ENCODE measurements around the gene PDZD7.
A peak's percentile ranks its signal among the peaks of the same experiment; 100 is the strongest.

The PDZD7 gene

DNA sequence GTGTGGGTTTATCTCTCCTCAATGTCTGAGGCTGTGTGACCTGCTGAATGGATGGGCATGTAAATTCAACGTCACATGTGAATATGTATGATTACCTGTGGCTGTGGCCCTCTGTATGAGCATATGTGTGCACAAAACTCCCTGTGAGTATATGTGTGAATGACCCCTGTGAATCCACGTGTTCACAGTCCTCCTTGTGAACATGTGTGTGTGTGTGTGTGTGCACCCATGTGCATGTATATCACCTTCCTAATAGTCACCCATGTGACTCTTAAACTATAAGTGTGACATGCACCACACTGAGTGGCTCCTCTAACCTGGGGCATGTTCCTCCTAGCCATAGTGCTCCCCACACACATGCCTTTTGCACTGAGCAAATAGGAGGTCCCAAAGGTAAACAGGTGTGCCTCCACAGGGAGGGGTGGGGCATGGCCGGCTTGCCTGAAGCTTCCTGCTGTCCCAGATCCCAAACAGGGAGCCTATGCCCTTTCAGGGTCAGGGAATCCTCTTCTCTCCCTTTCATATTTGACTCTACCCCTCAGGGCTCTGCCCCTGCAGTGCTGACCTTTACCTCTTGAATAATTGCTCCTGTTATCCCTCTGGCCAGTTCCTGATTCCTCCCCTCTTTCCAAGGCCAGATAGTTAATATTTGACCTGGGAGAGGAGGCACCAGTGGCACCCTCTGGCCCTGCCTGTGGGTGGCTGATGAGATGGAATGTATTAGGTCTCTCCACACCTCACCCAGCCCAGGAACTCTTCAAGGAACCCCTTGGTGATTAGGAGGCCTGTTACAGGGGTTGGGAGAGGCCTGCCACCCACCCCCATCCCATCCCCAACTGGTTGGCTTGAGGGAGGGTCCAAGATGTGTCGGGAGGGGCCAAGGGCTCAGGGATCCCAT is 59.8 kb downstream of the PDZD7 start:
- no peaks in the 10 kb centered on the region for H3K4me1 ChIP-seq (ENCODE audit: insufficient read depth, low read length)
- no peak overlapping the region for H3K9ac ChIP-seq (ENCODE audit: low read depth, low read length)
- no peak overlapping the region for H3K27ac ChIP-seq (ENCODE audit: low read length)
- no peaks in the 10 kb centered on the region for H3K9me3 ChIP-seq (ENCODE audit: insufficient read depth, low read depth, low read length)
- no peak overlapping the region for H3K4me3 ChIP-seq (ENCODE audit: low read length)
- H3K36me3 ChIP-seq (ENCODE audit: insufficient read depth, low read depth, low read length) = no peaks in the 10 kb centered on the region
- H3K27me3 ChIP-seq (ENCODE audit: insufficient read depth, low read length) = peaks cover 13% of the 10 kb centered on the region

DNA sequence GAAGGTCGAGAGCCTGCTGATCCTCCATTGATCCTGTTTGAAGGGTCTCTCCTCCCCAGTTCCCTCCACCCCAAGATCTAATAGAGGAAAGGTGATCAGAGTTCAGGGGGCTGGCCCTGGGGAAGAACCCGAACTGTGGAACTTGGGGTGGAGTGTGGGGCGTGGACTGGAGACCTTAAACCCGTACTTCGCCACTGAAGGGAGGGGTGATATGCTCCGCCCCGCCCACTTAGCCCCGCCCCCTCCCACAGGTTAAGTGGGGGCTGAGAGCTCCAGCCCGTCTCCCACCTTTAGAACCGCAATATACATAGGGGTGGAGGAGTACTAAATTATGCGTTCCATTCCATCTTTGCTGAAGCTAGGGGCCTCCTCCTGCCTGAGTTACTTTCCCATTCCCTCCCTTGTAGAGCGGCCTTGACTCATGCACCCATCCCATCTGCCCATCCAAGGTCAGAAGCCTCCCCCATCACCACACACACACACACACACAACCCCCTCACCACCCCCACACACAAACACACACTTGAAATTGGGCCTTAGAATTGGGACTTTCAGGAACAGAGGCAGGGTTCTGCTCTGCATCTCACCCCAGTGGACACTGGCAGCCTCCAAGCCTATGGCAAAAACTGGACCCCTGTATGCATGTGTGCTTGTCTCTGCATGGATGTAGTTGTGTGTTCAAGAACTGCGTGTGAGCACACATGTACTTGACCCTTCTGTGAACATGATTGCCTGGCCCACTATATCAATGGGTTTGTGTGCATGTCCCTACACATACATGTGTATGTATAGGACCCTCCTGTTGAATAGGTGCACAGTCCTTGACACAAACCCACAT is 60.6 kb downstream of the PDZD7 start:
- no peak overlapping the region for H3K27ac ChIP-seq (ENCODE audit: low read length)
- peaks cover 5% of the 10 kb centered on the region for H3K36me3 ChIP-seq (ENCODE audit: insufficient read depth, low read depth, low read length)
- H3K9ac ChIP-seq (ENCODE audit: low read depth, low read length) = peak overlapping the region; percentile 13; the same call in 1 of the 2 replicates
- H3K9me3 ChIP-seq (ENCODE audit: insufficient read depth, low read depth, low read length) = no peaks in the 10 kb centered on the region
- no peaks in the 10 kb centered on the region for H3K4me1 ChIP-seq (ENCODE audit: insufficient read depth, low read length)
- peak overlapping the region; percentile 78 for H3K4me3 ChIP-seq (ENCODE audit: low read length)
- peaks cover 13% of the 10 kb centered on the region for H3K27me3 ChIP-seq (ENCODE audit: insufficient read depth, low read length)

DNA sequence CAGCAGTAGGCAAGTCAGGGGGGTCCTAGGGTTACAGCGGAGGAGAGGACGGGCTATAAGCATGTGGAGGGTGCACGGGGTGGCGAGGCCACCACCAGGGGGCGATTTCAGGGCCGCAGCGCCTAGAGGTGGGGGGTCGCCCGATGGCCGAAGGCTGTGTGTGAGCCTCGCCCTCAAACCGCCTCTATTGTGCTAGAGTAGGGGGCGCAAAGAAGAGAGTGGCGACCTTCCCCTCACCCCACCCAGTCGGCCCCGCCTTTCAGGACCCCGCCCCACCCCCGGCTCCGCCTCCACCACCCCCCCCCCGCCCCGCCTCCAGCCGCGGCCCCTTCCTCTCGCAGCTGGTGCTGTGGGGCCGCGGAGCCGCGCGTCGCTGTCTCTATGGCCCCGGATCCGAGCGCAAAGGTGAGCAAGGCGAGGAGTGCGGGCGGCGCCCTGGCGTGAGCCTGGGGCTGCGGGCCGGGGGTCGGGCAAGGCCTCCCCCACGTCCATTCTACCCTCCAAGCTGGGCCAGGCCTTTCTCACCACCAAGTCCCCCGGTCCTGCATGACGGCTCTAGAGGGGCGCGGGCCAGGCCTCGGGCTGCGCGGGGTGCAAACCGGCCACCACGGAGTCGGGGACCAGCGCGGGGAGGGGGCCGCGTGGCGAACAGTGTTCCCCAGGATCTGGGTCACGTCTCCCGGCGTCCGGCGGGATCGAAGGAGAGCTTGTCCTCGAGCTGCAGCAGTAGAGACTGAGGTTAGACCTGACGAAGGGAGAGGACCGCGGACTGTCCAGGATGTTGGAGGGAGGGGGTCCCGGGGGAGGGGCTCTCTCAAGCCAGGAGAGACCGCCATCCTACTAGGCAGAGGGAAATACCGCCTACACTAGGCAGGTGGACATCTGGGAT is 61.5 kb downstream of the PDZD7 start, which contains the start of gene SEMA4G:
Gene SEMA4G (plus strand): TSS at position 318 of the 889 bp plus-strand sequence. CDS start 3,409 bp downstream, outside the sequence.
- H3K27me3 ChIP-seq (ENCODE audit: insufficient read depth, low read length) = peaks cover 13% of the 10 kb centered on the region
- peaks cover 5% of the 10 kb centered on the region for H3K36me3 ChIP-seq (ENCODE audit: insufficient read depth, low read depth, low read length)
- H3K9ac ChIP-seq (ENCODE audit: low read depth, low read length) = peak within 1 kb of the TSS; percentile 33; the same call in 1 of the 2 replicates
- peak within 1 kb of the TSS; percentile 78 for H3K4me3 ChIP-seq (ENCODE audit: low read length)
- H3K9me3 ChIP-seq (ENCODE audit: insufficient read depth, low read depth, low read length) = no peaks in the 10 kb centered on the region
- no peaks in the 10 kb centered on the region for H3K4me1 ChIP-seq (ENCODE audit: insufficient read depth, low read length)
- H3K27ac ChIP-seq (ENCODE audit: low read length) = no peak within 1 kb of the TSS

DNA sequence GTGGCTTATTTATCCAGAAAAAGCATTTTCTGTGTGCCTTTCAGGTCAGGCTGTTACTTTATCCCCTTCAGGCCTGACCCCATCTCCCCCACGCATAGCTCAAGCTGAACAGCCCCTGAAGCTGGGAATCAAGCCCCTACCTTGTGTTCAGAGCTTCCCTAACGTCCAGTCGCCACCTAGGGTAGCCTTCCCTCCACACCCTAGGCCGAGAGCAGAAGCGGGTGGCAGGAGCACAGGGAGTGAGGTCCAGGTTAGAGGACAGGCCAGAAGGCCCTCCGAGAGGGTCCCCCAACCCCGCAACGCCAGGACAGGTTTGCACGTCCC is 62.1 kb downstream of the PDZD7 start:
- Histone ChIP-seq H3K9ac (ENCODE audit: low read depth, low read length) (peak overlapping the region; percentile 33; the same call in 1 of the 2 replicates), H3K27ac (ENCODE audit: low read length) (no peak overlapping the region), H3K9me3 (ENCODE audit: insufficient read depth, low read depth, low read length) (no peaks in the 10 kb centered on the region), H3K4me3 (ENCODE audit: low read length) (peak overlapping the region; percentile 66), H3K27me3 (ENCODE audit: insufficient read depth, low read length) (peaks cover 13% of the 10 kb centered on the region), H3K4me1 (ENCODE audit: insufficient read depth, low read length) (no peaks in the 10 kb centered on the region), H3K36me3 (ENCODE audit: insufficient read depth, low read depth, low read length) (peaks cover 11% of the 10 kb centered on the region)

DNA sequence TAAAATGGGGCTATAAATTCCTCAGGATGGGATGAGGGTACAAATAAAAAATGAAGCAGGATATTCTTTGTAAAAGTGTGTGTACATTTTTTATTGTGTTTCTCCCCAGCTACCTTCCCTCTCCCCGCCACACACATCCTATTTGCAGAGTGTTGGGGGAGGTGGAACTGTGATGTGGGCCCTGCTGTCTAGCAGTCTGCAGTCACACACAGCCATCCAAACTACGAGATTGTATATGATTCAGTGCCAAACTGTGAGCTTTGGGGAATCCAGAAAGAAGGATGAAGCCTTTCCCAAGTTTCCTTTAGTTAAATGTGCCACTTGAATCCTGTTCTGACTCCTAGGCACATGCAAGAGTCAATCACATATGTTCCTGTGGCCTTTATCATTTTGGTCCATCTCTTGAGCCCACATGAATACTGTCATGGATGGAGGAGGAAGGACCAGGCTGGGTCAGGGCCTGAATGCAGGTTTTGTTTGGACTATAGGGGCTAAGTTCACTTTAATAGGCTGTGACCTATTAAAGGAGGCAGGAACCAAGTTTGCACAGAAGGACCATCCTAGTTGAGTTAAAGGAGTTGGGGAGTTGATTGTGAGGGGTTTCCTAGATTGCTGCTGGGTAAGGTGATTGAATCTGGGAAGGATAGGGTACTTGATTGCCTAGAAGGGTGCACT is 62.7 kb downstream of the PDZD7 start:
- H3K9ac ChIP-seq (ENCODE audit: low read depth, low read length) = no peak overlapping the region; the same call in 1 of the 2 replicates
- peaks cover 15% of the 10 kb centered on the region for H3K36me3 ChIP-seq (ENCODE audit: insufficient read depth, low read depth, low read length)
- peaks cover 13% of the 10 kb centered on the region for H3K27me3 ChIP-seq (ENCODE audit: insufficient read depth, low read length)
- H3K4me3 ChIP-seq (ENCODE audit: low read length) = peak overlapping the region; percentile 66; the same call in 1 of the 2 replicates
- H3K27ac ChIP-seq (ENCODE audit: low read length) = no peak overlapping the region
- no peaks in the 10 kb centered on the region for H3K9me3 ChIP-seq (ENCODE audit: insufficient read depth, low read depth, low read length)
- H3K4me1 ChIP-seq (ENCODE audit: insufficient read depth, low read length) = no peaks in the 10 kb centered on the region

DNA sequence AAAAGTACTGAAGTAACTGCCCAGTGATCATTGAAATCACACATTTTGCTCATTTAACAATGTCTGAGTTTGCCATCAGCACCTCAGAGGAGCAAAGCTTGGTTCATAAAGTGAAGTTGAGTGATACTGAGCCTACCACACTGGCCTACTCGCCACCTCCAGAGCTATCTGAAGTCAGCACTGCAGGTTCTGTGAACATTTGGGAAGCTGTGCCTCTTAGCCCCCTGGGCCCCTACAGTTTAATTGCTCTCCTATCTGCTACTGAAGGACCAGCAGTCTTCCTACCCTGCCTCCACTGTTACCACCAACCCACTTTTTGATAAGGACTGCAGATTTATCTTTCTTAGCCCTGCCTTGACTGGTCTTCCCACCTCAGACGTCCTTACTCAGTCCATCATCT is 63.6 kb downstream of the PDZD7 start:
- Histone ChIP-seq H3K9ac (ENCODE audit: low read depth, low read length) (no peak overlapping the region), H3K27me3 (ENCODE audit: insufficient read depth, low read length) (peaks cover 13% of the 10 kb centered on the region), H3K9me3 (ENCODE audit: insufficient read depth, low read depth, low read length) (no peaks in the 10 kb centered on the region), H3K4me1 (ENCODE audit: insufficient read depth, low read length) (no peaks in the 10 kb centered on the region), H3K27ac (ENCODE audit: low read length) (no peak overlapping the region), H3K36me3 (ENCODE audit: insufficient read depth, low read depth, low read length) (peaks cover 24% of the 10 kb centered on the region), H3K4me3 (ENCODE audit: low read length) (no peak overlapping the region)

DNA sequence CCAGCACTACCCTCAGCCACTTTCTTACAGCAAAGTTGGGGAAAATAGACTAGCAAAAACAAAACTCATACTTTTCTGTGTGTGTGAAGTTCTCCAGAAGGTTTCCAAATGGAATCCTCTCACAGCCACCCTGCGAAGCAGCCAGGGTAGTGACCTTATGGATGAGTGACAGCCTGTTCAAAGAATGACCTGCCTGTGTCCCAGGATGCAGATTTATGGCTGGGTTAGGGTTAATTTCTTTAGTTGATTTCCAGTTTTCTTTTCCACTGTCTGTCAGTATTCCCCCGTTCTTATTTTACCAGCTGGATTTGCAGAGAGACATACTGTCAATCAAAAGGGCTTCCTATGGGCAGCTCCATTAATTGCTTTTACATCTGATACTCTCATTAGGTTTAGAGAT is 64.0 kb downstream of the PDZD7 start:
- Histone ChIP-seq H3K9me3 (ENCODE audit: insufficient read depth, low read depth, low read length) (no peaks in the 10 kb centered on the region), H3K27ac (ENCODE audit: low read length) (no peak overlapping the region), H3K4me1 (ENCODE audit: insufficient read depth, low read length) (no peaks in the 10 kb centered on the region), H3K9ac (ENCODE audit: low read depth, low read length) (no peak overlapping the region), H3K36me3 (ENCODE audit: insufficient read depth, low read depth, low read length) (peaks cover 28% of the 10 kb centered on the region), H3K4me3 (ENCODE audit: low read length) (no peak overlapping the region), H3K27me3 (ENCODE audit: insufficient read depth, low read length) (peaks cover 13% of the 10 kb centered on the region)

DNA sequence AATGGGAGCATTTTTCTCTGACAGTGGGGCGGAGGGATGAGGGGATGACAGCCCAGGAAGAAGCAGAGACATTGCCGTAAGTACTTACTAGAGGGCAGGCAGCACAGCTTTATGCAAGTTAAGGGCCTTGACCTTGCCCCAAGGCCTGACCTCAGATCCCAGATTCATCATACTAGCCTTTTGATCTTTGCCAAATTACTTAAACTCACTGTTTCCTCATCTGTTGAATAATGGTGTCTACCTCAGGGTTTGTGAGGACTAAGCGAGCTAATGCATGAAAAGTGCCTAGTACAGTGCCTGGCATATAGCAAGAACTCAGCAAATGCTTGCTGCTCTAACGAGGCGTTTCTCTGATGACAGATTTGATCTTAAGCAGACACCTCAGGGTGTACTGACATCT is 65.1 kb downstream of the PDZD7 start:
- peaks cover 13% of the 10 kb centered on the region for H3K27me3 ChIP-seq (ENCODE audit: insufficient read depth, low read length)
- no peak overlapping the region for H3K9ac ChIP-seq (ENCODE audit: low read depth, low read length)
- no peak overlapping the region for H3K4me3 ChIP-seq (ENCODE audit: low read length)
- no peak overlapping the region for H3K27ac ChIP-seq (ENCODE audit: low read length)
- no peaks in the 10 kb centered on the region for H3K4me1 ChIP-seq (ENCODE audit: insufficient read depth, low read length)
- no peaks in the 10 kb centered on the region for H3K9me3 ChIP-seq (ENCODE audit: insufficient read depth, low read depth, low read length)
- peaks cover 34% of the 10 kb centered on the region for H3K36me3 ChIP-seq (ENCODE audit: insufficient read depth, low read depth, low read length)

DNA sequence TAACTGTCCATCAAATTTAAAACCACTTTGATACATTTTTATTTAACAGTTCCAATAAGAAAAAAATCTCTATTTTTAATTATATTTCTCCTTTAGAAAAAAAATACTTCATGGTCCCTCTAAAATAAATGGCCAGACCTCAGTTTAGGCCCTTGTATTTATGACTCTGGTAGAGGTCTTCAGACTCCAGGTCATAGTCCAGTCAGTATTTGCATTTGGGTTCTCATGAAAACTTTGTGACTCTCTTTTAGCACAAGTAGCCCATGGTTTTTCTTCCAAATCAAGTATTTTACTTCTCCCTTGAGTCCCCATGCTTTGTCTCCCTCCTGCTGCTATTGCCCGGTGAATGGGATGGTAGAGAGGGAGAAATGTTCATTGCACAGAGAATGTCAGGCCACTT is 67.1 kb downstream of the PDZD7 start:
- H3K4me1 ChIP-seq (ENCODE audit: insufficient read depth, low read length) = no peaks in the 10 kb centered on the region
- H3K4me3 ChIP-seq (ENCODE audit: low read length) = no peak overlapping the region
- no peak overlapping the region for H3K9ac ChIP-seq (ENCODE audit: low read depth, low read length)
- H3K36me3 ChIP-seq (ENCODE audit: insufficient read depth, low read depth, low read length) = peaks cover 54% of the 10 kb centered on the region
- H3K9me3 ChIP-seq (ENCODE audit: insufficient read depth, low read depth, low read length) = no peaks in the 10 kb centered on the region
- H3K27me3 ChIP-seq (ENCODE audit: insufficient read depth, low read length) = peaks cover 6% of the 10 kb centered on the region; the same call in 1 of the 2 replicates
- H3K27ac ChIP-seq (ENCODE audit: low read length) = no peak overlapping the region

DNA sequence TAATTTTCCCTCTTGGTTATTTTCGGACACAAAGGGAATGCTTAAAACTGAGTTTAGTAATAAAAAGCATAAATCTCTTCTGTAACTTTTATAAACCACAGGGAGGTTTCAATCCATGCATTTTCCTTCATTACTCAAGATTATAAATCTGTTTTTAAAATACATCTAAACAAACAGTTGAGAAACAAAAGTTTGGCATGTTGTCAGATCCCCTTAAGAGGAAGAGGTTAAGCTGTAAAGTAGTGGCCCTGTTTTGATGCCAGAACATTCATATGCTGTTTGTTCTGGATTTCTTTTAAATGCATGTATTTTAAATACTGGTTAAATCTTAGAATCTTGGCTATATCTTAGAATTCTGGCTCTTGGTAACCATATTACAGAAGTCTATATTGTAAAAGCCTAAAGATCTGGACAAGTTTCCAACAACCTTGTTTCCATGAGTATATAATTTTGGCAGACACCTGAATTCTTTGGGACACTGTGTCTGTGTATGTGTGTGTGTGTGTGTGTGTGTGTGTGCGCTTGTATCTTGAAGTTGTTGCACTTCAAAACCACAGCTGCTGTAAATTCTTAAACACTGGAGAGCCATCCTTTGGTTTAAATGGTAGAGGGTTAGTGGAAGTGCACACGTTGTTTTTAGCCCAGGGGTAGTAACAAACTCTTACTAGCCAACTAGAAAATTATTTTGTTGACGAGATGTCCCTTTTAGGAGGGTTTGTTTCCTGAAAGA is 68.4 kb downstream of the PDZD7 start:
- H3K36me3 ChIP-seq (ENCODE audit: insufficient read depth, low read depth, low read length) = peaks cover 64% of the 10 kb centered on the region

More for the DNA sequence above, 68.4 kb downstream of the PDZD7 start:
- Histone ChIP-seq H3K27me3 (ENCODE audit: insufficient read depth, low read length) (no peaks in the 10 kb centered on the region), H3K9me3 (ENCODE audit: insufficient read depth, low read depth, low read length) (no peaks in the 10 kb centered on the region), H3K9ac (ENCODE audit: low read depth, low read length) (no peak overlapping the region), H3K27ac (ENCODE audit: low read length) (no peak overlapping the region), H3K4me3 (ENCODE audit: low read length) (no peak overlapping the region), H3K4me1 (ENCODE audit: insufficient read depth, low read length) (no peaks in the 10 kb centered on the region)
